WERI-Rb-1 (cell line): ENCODE results near the gene NLGN2.

ENCODE experiments used
- DNase-seq: peaks from one replicate; pipeline ENCODE4 v3.0.0-alpha.2; 2020
- H3K27ac ChIP-seq: fragments of 250-450 bp; sonication (Bioruptor Pico); 2 replicates; pipeline ENCODE4 v1.5.1; 2020; ENCODE audit warnings: mild to moderate bottlenecking, moderate library complexity
- H3K27me3 ChIP-seq: fragments of 250-450 bp; sonication (Bioruptor Pico); 2 replicates; pipeline ENCODE4 v1.5.1; 2021; ENCODE audit warnings: mild to moderate bottlenecking, low read depth, moderate library complexity; ENCODE audit not compliant: insufficient read depth, severe bottlenecking
- H3K36me3 ChIP-seq: fragments of 250-450 bp; sonication (Bioruptor Pico); 2 replicates; pipeline ENCODE4 v1.5.1; 2020; ENCODE audit warnings: mild to moderate bottlenecking, moderate library complexity
- H3K4me3 ChIP-seq: 2 replicates; pipeline ENCODE4 v1.5.1; 2011; ENCODE audit warnings: low read depth, mild to moderate bottlenecking, control low read depth, low read length
- H3K9me3 ChIP-seq: fragments of 250-450 bp; sonication (Bioruptor Pico); 2 replicates; pipeline ENCODE4 v1.5.1; 2021; ENCODE audit warnings: mild to moderate bottlenecking, moderate library complexity; ENCODE audit not compliant: severe bottlenecking
- TF ChIP-seq, protein P1 (sequence below): IDR thresholded peaks from 2 replicates; pipeline ENCODE4 v1.5.1; 2011; ENCODE audit warnings: low read depth, mild to moderate bottlenecking, control low read depth, inconsistent platforms, low read length

The NLGN2 gene

DNA sequence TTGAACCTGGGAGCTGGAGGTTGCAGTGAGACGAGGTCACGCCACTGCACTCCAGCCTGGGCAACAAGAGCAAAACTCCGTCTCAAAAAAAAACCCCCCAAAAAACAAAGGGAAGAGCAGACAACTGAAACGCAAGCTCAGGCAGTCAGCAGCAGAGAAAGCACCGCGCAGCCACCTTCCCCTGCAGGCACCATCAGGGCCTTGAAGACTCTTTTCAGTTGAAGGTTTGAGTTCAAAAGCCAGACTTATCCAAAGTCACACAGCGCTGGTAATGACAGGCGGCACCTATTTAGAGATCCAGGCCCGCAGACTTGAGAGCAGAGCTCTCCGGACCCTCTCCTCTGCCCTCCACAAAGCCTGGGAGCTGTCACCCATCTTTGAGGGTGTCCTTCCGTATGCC lies 60.6 kb downstream of the NLGN2 start:
- H3K27ac ChIP-seq: no peak overlapping the region
- no peaks in the 10 kb centered on the region for H3K27me3 ChIP-seq
- no peak overlapping the region for H3K4me3 ChIP-seq
- no peaks in the 10 kb centered on the region for H3K9me3 ChIP-seq
- DNase-seq: no peak
- TF ChIP-seq, protein P1, sequence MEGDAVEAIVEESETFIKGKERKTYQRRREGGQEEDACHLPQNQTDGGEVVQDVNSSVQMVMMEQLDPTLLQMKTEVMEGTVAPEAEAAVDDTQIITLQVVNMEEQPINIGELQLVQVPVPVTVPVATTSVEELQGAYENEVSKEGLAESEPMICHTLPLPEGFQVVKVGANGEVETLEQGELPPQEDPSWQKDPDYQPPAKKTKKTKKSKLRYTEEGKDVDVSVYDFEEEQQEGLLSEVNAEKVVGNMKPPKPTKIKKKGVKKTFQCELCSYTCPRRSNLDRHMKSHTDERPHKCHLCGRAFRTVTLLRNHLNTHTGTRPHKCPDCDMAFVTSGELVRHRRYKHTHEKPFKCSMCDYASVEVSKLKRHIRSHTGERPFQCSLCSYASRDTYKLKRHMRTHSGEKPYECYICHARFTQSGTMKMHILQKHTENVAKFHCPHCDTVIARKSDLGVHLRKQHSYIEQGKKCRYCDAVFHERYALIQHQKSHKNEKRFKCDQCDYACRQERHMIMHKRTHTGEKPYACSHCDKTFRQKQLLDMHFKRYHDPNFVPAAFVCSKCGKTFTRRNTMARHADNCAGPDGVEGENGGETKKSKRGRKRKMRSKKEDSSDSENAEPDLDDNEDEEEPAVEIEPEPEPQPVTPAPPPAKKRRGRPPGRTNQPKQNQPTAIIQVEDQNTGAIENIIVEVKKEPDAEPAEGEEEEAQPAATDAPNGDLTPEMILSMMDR: no peak
- H3K36me3 ChIP-seq: peaks cover 16% of the 10 kb centered on the region

DNA sequence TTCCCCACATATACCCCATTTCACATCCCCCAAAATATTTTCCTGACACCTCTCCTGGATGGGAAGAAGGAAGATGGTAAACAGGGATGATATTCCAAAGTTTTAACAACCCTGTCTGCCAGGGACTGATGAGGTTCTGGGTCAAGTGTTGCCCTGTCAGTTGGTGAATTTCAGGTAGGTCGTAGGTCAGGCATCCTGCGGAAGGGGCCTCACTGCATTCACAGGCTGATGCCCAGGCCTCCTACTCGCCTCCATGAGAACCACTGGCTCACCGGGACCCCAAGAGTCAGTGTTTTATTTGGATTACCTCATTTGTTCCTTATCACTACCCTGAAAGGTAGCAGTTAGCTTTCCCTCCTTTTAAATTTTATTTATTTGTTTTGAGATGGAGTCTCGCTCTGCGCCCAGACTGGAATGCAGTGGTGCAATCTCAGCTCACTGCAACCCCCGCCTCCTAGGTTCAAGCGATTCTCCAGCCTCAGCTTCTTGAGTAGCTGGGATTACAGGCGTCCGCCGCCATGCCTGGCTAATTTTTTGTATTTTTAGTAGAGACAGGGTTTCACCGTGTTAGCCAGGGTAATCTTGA lies 61.3 kb downstream of the NLGN2 start:
- DNase-seq: no peak
- TF ChIP-seq, protein P1: no peak
- no peaks in the 10 kb centered on the region for H3K27me3 ChIP-seq
- peaks cover 10% of the 10 kb centered on the region for H3K36me3 ChIP-seq
- no peaks in the 10 kb centered on the region for H3K9me3 ChIP-seq
- no peak overlapping the region for H3K27ac ChIP-seq
- H3K4me3 ChIP-seq: no peak overlapping the region
